Measurements from ENCODE around the gene RAD51B.

- TF ChIP-seq, protein P1, sequence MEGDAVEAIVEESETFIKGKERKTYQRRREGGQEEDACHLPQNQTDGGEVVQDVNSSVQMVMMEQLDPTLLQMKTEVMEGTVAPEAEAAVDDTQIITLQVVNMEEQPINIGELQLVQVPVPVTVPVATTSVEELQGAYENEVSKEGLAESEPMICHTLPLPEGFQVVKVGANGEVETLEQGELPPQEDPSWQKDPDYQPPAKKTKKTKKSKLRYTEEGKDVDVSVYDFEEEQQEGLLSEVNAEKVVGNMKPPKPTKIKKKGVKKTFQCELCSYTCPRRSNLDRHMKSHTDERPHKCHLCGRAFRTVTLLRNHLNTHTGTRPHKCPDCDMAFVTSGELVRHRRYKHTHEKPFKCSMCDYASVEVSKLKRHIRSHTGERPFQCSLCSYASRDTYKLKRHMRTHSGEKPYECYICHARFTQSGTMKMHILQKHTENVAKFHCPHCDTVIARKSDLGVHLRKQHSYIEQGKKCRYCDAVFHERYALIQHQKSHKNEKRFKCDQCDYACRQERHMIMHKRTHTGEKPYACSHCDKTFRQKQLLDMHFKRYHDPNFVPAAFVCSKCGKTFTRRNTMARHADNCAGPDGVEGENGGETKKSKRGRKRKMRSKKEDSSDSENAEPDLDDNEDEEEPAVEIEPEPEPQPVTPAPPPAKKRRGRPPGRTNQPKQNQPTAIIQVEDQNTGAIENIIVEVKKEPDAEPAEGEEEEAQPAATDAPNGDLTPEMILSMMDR (IDR thresholded peaks at IDR 0.05) = no peak
- TF ChIP-seq POLR2A (IDR thresholded peaks at IDR 0.05) = no peak
Measured at GRCh38 chr14:68403191-68404145, 583.9 kb downstream of the RAD51B start.
